Nephron (organoid): ENCODE measurements around the gene RBMS1.
A peak's percentile ranks its signal among the peaks of the same experiment; 100 is the strongest.

ENCODE experiments used
- H3K27ac Mint-ChIP-seq, 3 experiments: 2 replicates each; pipeline ENCODE4 v1.8.0; 2020; ENCODE audit warnings: mixed read lengths in 3 of 3, mild to moderate bottlenecking in 2 of 3, moderate library complexity in 1 of 3
- H3K27me3 Mint-ChIP-seq: 2 replicates; pipeline ENCODE4 v1.8.0; 2021; ENCODE audit warnings: low read depth, mild to moderate bottlenecking, moderate library complexity, mixed read lengths
- H3K36me3 Mint-ChIP-seq: 2 replicates; pipeline ENCODE4 v1.8.0; 2020; ENCODE audit warnings: low read depth, mixed read lengths
- H3K4me1 Mint-ChIP-seq: 2 replicates; pipeline ENCODE4 v1.8.0; 2020; ENCODE audit warnings: mixed read lengths
- H3K4me3 Mint-ChIP-seq, 3 experiments: 2 replicates each; pipeline ENCODE4 v1.8.0; 2020; ENCODE audit warnings: mild to moderate bottlenecking in 3 of 3, mixed read lengths in 3 of 3, moderate library complexity in 2 of 3
- H3K9me3 Mint-ChIP-seq: 2 replicates; pipeline ENCODE4 v1.8.0; 2020; ENCODE audit warnings: mixed read lengths
- CTCF ChIP-seq, 3 experiments: fragments of 200-600 bp; sonication (generic); IDR thresholded peaks; one replicate each; pipeline ENCODE4 v1.5.0; 2021; ENCODE audit warnings: antibody characterized with exemption in 3 of 3; ENCODE audit not compliant: unreplicated experiment in 3 of 3

The RBMS1 gene

GRCh38 chr2:160499865-160500264, 6.3 kb upstream of the RBMS1 start:
- H3K27ac Mint-ChIP-seq = no peak overlapping the region
- no peak for TF ChIP-seq CTCF (IDR thresholded peaks at IDR 0.05; ENCODE audit: unreplicated experiment in 3 of 3)
- H3K27me3 Mint-ChIP-seq = no peaks in the 10 kb centered on the region
- no peak overlapping the region for H3K4me3 Mint-ChIP-seq
- H3K36me3 Mint-ChIP-seq = no peaks in the 10 kb centered on the region
- H3K4me1 Mint-ChIP-seq = peaks cover 10% of the 10 kb centered on the region
- H3K9me3 Mint-ChIP-seq = no peaks in the 10 kb centered on the region

- H3K36me3 Mint-ChIP-seq = no peaks in the 10 kb centered on the region
- no peak overlapping the region for H3K27ac Mint-ChIP-seq
- H3K27me3 Mint-ChIP-seq = no peaks in the 10 kb centered on the region
- no peak for TF ChIP-seq CTCF (IDR thresholded peaks at IDR 0.05; ENCODE audit: unreplicated experiment in 3 of 3)
- no peaks in the 10 kb centered on the region for H3K9me3 Mint-ChIP-seq
- peaks cover 16% of the 10 kb centered on the region for H3K4me1 Mint-ChIP-seq
- no peak overlapping the region for H3K4me3 Mint-ChIP-seq
These were observed 4.5 kb upstream of the RBMS1 start for GRCh38 chr2:160498137-160498536.

- TF ChIP-seq CTCF (IDR thresholded peaks at IDR 0.05; ENCODE audit: unreplicated experiment in 3 of 3) = no peak
- Mint-ChIP-seq H3K27ac (peak overlapping the region; percentile 94 to 97 (median 96)), H3K4me3 (peak overlapping the region; percentile 86 to 94 (median 92)), H3K36me3 (no peaks in the 10 kb centered on the region), H3K4me1 (peaks cover 32% of the 10 kb centered on the region), H3K9me3 (no peaks in the 10 kb centered on the region), H3K27me3 (no peaks in the 10 kb centered on the region)
These were observed 616 bp upstream of the RBMS1 start for GRCh38 chr2:160494201-160494644.

GRCh38 chr2:160492401-160493226, 993 bp downstream of the RBMS1 start:
- Mint-ChIP-seq H3K27ac (peak overlapping the region; percentile 96 to 97 (median 96)), H3K4me3 (peak overlapping the region; percentile 86 to 94 (median 92)), H3K36me3 (no peaks in the 10 kb centered on the region), H3K27me3 (no peaks in the 10 kb centered on the region), H3K4me1 (peaks cover 41% of the 10 kb centered on the region), H3K9me3 (no peaks in the 10 kb centered on the region)
- TF ChIP-seq CTCF (IDR thresholded peaks at IDR 0.05; ENCODE audit: unreplicated experiment in 3 of 3) = no peak

- no peak for TF ChIP-seq CTCF (IDR thresholded peaks at IDR 0.05; ENCODE audit: unreplicated experiment in 3 of 3)
- no peaks in the 10 kb centered on the region for H3K36me3 Mint-ChIP-seq
- no peaks in the 10 kb centered on the region for H3K27me3 Mint-ChIP-seq
These were observed 1.7 kb downstream of the RBMS1 start for GRCh38 chr2:160491911-160492371.

More at GRCh38 chr2:160491911-160492371, 1.7 kb downstream of the RBMS1 start:
- H3K4me3 Mint-ChIP-seq = peak overlapping the region; percentile 86 to 94 (median 92)
- H3K4me1 Mint-ChIP-seq = peaks cover 46% of the 10 kb centered on the region
- peak overlapping the region; percentile 96 to 97 (median 96) for H3K27ac Mint-ChIP-seq
- H3K9me3 Mint-ChIP-seq = no peaks in the 10 kb centered on the region
